HepG2 (cell line): ENCODE data around the gene ATRAID. TPM values are rescaled to one million over a fixed set of nuclear protein-coding genes. Genes with fewer than 3 reads are reported as not detected.

Experiments used
- AKAP8 ChIP-seq: sonication (generic); formaldehyde crosslinking; IDR thresholded peaks from 2 replicates; pipeline ENCODE4 v1.5.1; 2020; ENCODE audit warnings: mild to moderate bottlenecking, missing genetic modification reagents
- BHLHE40 ChIP-seq: IDR thresholded peaks from 2 replicates; pipeline ENCODE4 v1.6.1; 2011; ENCODE audit warnings: low read length, improper control_type of control experiment
- FOXJ3 ChIP-seq: sonication (generic); formaldehyde crosslinking; IDR thresholded peaks from 2 replicates; pipeline ENCODE4 v1.4.0; 2020; ENCODE audit warnings: missing genetic modification reagents, mild to moderate bottlenecking, borderline replicate concordance
- HNRNPUL1 ChIP-seq: fragments of 200-400 bp; formaldehyde crosslinking; IDR thresholded peaks from 2 replicates; pipeline ENCODE4 v1.6.1; 2017; ENCODE audit warnings: low read depth, mild to moderate bottlenecking, low read length, moderate library complexity
- IKZF4 ChIP-seq: sonication (generic); formaldehyde crosslinking; IDR thresholded peaks from 2 replicates; pipeline ENCODE4 v1.5.1; 2020; ENCODE audit warnings: borderline replicate concordance, mild to moderate bottlenecking, low read depth, missing genetic modification reagents; ENCODE audit errors: not compliant biosample characterization
- JUN ChIP-seq: sonication (generic); formaldehyde crosslinking; IDR thresholded peaks from 2 replicates; pipeline ENCODE4 v1.4.0; 2020; ENCODE audit warnings: mild to moderate bottlenecking, missing genetic modification reagents
- NFIC ChIP-seq: IDR thresholded peaks from 2 replicates; pipeline ENCODE4 v1.6.1; 2012; ENCODE audit warnings: mild to moderate bottlenecking, low read length, inconsistent platforms
- PAWR ChIP-seq: sonication (generic); formaldehyde crosslinking; IDR thresholded peaks from 2 replicates; pipeline ENCODE4 v1.4.0; 2020; ENCODE audit warnings: missing genetic modification reagents, mild to moderate bottlenecking, borderline replicate concordance
- PHF8 ChIP-seq: sonication (generic); formaldehyde crosslinking; IDR thresholded peaks from 2 replicates; pipeline ENCODE4 v1.5.0; 2020; ENCODE audit warnings: missing genetic modification reagents
- SIX1 ChIP-seq: sonication (generic); formaldehyde crosslinking; IDR thresholded peaks from 2 replicates; pipeline ENCODE4 v1.4.0; 2020; ENCODE audit warnings: missing genetic modification reagents, borderline replicate concordance
- SNAPC2 ChIP-seq: sonication (generic); formaldehyde crosslinking; IDR thresholded peaks from 2 replicates; pipeline ENCODE4 v1.8.1; 2022; ENCODE audit warnings: mild to moderate bottlenecking, missing genetic modification reagents
- WIZ ChIP-seq: sonication (generic); formaldehyde crosslinking; IDR thresholded peaks from 2 replicates; pipeline ENCODE4 v1.5.1; 2020; ENCODE audit warnings: mild to moderate bottlenecking, missing genetic modification reagents
- ZNF234 ChIP-seq: sonication (generic); formaldehyde crosslinking; conservative IDR thresholded peaks from 2 replicates; pipeline ENCODE4 v1.5.1; 2020; ENCODE audit warnings: mild to moderate bottlenecking, missing genetic modification reagents
- ZNF24 ChIP-seq: fragments of 450-650 bp; IDR thresholded peaks from 2 replicates; pipeline ENCODE4 v1.6.1; 2017; ENCODE audit warnings: antibody characterized with exemption, mild to moderate bottlenecking
- ZNF263 ChIP-seq: sonication (generic); formaldehyde crosslinking; IDR thresholded peaks from 2 replicates; pipeline ENCODE4 v1.4.0; 2020; ENCODE audit warnings: missing genetic modification reagents
- ZNF337 ChIP-seq: sonication (generic); formaldehyde crosslinking; IDR thresholded peaks from 2 replicates; pipeline ENCODE4 v1.5.1; 2020; ENCODE audit warnings: missing genetic modification reagents, low read depth, mild to moderate bottlenecking, borderline replicate concordance
- ZNF350 ChIP-seq: sonication (generic); formaldehyde crosslinking; IDR thresholded peaks from 2 replicates; pipeline ENCODE4 v1.4.0; 2020; ENCODE audit warnings: mild to moderate bottlenecking, low read depth, missing genetic modification reagents, borderline replicate concordance
- ZNF44 ChIP-seq: sonication (generic); formaldehyde crosslinking; IDR thresholded peaks from 2 replicates; pipeline ENCODE4 v1.5.1; 2020; ENCODE audit warnings: mild to moderate bottlenecking, missing genetic modification reagents
- ZNF460 ChIP-seq: sonication (generic); formaldehyde crosslinking; IDR thresholded peaks from 2 replicates; pipeline ENCODE4 v1.5.1; 2020; ENCODE audit warnings: missing genetic modification reagents, mild to moderate bottlenecking, borderline replicate concordance
- ZNF589 ChIP-seq: sonication (generic); formaldehyde crosslinking; conservative IDR thresholded peaks from 2 replicates; pipeline ENCODE4 v1.8.0; 2022; ENCODE audit warnings: mild to moderate bottlenecking, moderate library complexity, missing genetic modification reagents
- ZNF674 ChIP-seq: sonication (generic); formaldehyde crosslinking; IDR thresholded peaks from 2 replicates; pipeline ENCODE4 v1.5.0; 2020; ENCODE audit warnings: low read depth, mild to moderate bottlenecking, missing genetic modification reagents
- ZNF761 ChIP-seq: sonication (generic); formaldehyde crosslinking; conservative IDR thresholded peaks from 2 replicates; pipeline ENCODE4 v1.4.0; 2020; ENCODE audit warnings: mild to moderate bottlenecking, missing genetic modification reagents
- ZNF788 ChIP-seq: sonication (generic); formaldehyde crosslinking; IDR thresholded peaks from 2 replicates; pipeline ENCODE4 v1.5.0; 2020; ENCODE audit warnings: mild to moderate bottlenecking, missing genetic modification reagents, borderline replicate concordance
- polyA plus RNA-seq, 8 experiments: library from polyadenylated mRNA; depleted of rRNA in 3 of 8; stranded (reverse) in 7 of 8; unstranded in 1 of 8; fragments of >200 nt; fragmentation: Illumina TruSeq in 4 of 8; extraction: Trizol in 4 of 8; gene quantifications; 2 replicates each; pipeline versions ENCODE4 v1.2.1 to v1.2.3, GENCODE V29; 2011 to 2016; ENCODE audit warnings: low read depth in 4 of 8, missing spikeins in 1 of 8, mixed read lengths in 1 of 8; ENCODE audit not compliant: insufficient read depth in 1 of 8
- total RNA-seq, 5 experiments: library from RNA; depleted of rRNA; stranded (reverse); fragments of >200 nt; fragmentation: Illumina TruSeq; extraction: Trizol; gene quantifications; 2 replicates each; pipeline ENCODE4 v1.2.3, GENCODE V29; 2016; ENCODE audit warnings: low read depth in 1 of 5
- TF ChIP-seq, protein P1 (sequence below): IDR thresholded peaks from 2 replicates; pipeline ENCODE4 v1.6.1; 2016; ENCODE audit warnings: mild to moderate bottlenecking, missing biosample characterization, missing genetic modification reagents
- TF ChIP-seq, protein P2 (sequence below): sonication (generic); formaldehyde crosslinking; IDR thresholded peaks from 2 replicates; pipeline ENCODE4 v1.5.0; 2020; ENCODE audit warnings: missing genetic modification reagents
- TF ChIP-seq, protein P3 (sequence below): sonication (generic); formaldehyde crosslinking; conservative IDR thresholded peaks from 2 replicates; pipeline ENCODE4 v1.4.0; 2020; ENCODE audit warnings: mild to moderate bottlenecking, missing genetic modification reagents, moderate library complexity

The ATRAID gene
- total and polyA plus RNA-seq, 2 of the 13 experiments (the other 11 are each of a cell fraction or from before 2014, with no cell fraction given): 207 to 382 TPM

DNA sequence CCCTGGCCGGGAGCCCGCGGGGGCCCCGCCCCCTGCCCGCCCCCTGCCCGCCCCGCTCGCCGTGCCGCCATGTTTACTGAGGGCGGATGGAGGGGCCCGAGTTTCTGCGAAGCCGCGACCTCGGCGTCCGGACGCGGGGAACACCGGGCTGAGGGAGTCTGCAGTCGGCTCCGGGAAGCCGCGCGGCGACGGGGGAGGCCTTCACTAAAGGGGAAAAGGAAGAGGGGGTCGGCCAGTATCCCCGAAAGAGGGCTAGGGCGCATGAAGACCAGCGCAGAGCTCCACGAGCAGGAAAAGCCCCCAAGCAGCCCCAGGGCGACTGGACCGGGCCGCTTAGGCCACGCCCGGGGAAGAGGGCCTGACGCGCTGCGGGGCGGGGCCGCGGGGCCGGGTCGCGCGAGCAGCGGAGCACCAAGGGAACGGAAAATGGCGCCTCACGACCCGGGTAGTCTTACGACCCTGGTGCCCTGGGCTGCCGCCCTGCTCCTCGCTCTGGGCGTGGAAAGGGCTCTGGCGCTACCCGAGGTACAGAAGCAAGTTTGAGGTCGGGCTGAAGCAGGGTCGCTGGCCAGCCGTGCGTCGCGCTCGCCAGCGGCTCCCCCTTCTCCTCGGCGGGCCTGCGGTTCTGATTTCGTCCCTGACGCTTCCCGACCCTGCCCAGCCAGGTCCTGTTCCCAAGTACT lies at the start of gene ATRAID, which contains the start of gene SLC5A6 (continued):
- TF ChIP-seq ZNF44 (peak; percentile 62), IKZF4 (CRISPR knock-in tag) (no peak), ZNF674 (CRISPR knock-in tag) (peak; percentile 94), ZNF263 (CRISPR knock-in tag) (peak; percentile 71; the same call in 1 of the 2 replicates), ZNF589 (CRISPR knock-in tag) (peak; percentile 74), ZNF761 (peak; percentile 83), WIZ (CRISPR knock-in tag) (no peak), HNRNPUL1 (no peak), ZNF788 (CRISPR knock-in tag) (peak; percentile 88; the same call in 1 of the 2 replicates), ZNF234 (CRISPR knock-in tag) (peak; percentile 97; the same call in 1 of the 2 replicates), SNAPC2 (CRISPR knock-in tag) (no peak), PAWR (CRISPR knock-in tag) (no peak; the same call in 1 of the 2 replicates), ZNF24 (no peak; the same call in 1 of the 2 replicates), AKAP8 (CRISPR knock-in tag) (no peak), BHLHE40 (0 out of 2 replicates have a peak, but pooled peaks have one; percentile 33), ZNF337 (CRISPR knock-in tag) (no peak), ZNF350 (peak; percentile 87), ZNF460 (CRISPR knock-in tag) (peak; percentile 44; the same call in 1 of the 2 replicates), JUN (CRISPR knock-in tag) (0 out of 2 replicates have a peak, but pooled peaks have one; percentile 66), NFIC (no peak), SIX1 (CRISPR knock-in tag) (0 out of 2 replicates have a peak, but pooled peaks have one; percentile 27), FOXJ3 (CRISPR knock-in tag) (peak; percentile 34; the same call in 1 of the 2 replicates), PHF8 (CRISPR knock-in tag) (peak; percentile 98)
- TF ChIP-seq, protein P1, sequence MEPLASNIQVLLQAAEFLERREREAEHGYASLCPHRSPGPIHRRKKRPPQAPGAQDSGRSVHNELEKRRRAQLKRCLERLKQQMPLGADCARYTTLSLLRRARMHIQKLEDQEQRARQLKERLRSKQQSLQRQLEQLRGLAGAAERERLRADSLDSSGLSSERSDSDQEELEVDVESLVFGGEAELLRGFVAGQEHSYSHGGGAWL (CRISPR knock-in tag): peak; percentile 12; the same call in 1 of the 2 replicates
- TF ChIP-seq, protein P2, sequence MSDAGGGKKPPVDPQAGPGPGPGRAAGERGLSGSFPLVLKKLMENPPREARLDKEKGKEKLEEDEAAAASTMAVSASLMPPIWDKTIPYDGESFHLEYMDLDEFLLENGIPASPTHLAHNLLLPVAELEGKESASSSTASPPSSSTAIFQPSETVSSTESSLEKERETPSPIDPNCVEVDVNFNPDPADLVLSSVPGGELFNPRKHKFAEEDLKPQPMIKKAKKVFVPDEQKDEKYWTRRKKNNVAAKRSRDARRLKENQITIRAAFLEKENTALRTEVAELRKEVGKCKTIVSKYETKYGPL (CRISPR knock-in tag): no peak; the same call in 1 of the 2 replicates
- TF ChIP-seq, protein P3, sequence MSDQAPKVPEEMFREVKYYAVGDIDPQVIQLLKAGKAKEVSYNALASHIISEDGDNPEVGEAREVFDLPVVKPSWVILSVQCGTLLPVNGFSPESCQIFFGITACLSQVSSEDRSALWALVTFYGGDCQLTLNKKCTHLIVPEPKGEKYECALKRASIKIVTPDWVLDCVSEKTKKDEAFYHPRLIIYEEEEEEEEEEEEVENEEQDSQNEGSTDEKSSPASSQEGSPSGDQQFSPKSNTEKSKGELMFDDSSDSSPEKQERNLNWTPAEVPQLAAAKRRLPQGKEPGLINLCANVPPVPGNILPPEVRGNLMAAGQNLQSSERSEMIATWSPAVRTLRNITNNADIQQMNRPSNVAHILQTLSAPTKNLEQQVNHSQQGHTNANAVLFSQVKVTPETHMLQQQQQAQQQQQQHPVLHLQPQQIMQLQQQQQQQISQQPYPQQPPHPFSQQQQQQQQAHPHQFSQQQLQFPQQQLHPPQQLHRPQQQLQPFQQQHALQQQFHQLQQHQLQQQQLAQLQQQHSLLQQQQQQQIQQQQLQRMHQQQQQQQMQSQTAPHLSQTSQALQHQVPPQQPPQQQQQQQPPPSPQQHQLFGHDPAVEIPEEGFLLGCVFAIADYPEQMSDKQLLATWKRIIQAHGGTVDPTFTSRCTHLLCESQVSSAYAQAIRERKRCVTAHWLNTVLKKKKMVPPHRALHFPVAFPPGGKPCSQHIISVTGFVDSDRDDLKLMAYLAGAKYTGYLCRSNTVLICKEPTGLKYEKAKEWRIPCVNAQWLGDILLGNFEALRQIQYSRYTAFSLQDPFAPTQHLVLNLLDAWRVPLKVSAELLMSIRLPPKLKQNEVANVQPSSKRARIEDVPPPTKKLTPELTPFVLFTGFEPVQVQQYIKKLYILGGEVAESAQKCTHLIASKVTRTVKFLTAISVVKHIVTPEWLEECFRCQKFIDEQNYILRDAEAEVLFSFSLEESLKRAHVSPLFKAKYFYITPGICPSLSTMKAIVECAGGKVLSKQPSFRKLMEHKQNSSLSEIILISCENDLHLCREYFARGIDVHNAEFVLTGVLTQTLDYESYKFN (CRISPR knock-in tag): peak; percentile 17; the same call in 1 of the 2 replicates
